TTC549 (cell line): ENCODE data around the gene LHFPL2.

ENCODE experiments used
- FAIRE-seq: peaks from 2 replicates; lab custom pipeline; 2012; peaks lifted over from hg19 to GRCh38; lab: Jason Lieb, UNC

Gene LHFPL2

GRCh38 chr5:78449103-78449502 lies 199.5 kb downstream of the LHFPL2 start:
- FAIRE-seq: no peak

DNA sequence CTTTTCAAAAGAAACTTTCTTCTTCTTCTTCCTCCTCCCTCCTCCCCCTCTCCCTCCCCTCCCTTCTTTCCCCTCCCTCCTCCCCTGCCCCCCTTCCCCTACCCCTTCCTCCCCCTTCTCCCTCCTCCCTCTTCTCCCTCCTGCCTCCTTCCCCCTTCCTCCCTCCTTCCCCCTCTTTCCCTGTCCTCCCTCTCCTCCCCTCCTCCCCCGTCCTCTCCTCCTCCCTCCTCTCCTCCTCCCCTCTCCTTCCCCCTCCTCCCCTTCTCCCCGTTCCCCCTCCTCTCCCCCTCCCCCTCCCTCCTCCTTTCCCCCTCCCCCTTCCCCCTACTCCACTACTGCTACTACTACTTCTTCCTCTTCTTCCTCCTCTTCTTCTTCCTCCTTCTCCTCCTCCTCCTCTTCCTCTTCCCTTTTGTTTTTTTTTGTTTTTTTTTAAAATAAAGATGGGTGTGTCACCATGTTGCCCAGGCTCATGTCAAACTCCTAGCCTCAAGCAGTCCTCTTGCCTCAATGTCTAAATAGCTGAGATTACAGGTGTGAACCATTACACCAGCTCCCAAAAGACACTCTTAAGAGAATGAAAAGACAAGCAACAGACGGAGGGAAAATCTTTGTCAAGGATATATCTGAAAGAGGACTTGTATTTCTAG lies 200.7 kb downstream of the LHFPL2 start:
- FAIRE-seq: no peak
